Activated T-cell treated with anti-CD3 and anti-CD28 coated beads, Interleukin-2, amount 50 U/mL, for 24 hours (primary cell): ENCODE data around the gene NEK10.

Source experiments
- DNase-seq: peaks from one replicate; pipeline ENCODE4 v3.0.0-alpha.2; 2020
- H3K27ac Mint-ChIP-seq: 2 replicates; pipeline ENCODE4 v1.8.0; 2020; ENCODE audit warnings: mild to moderate bottlenecking, mixed read lengths
- H3K27me3 Mint-ChIP-seq: 2 replicates; pipeline ENCODE4 v1.8.0; 2020; ENCODE audit warnings: mixed read lengths
- H3K36me3 Mint-ChIP-seq: 2 replicates; pipeline ENCODE4 v1.8.0; 2020; ENCODE audit warnings: low read depth, mixed read lengths
- H3K4me1 Mint-ChIP-seq: 2 replicates; pipeline ENCODE4 v1.8.0; 2020; ENCODE audit warnings: low read depth, mixed read lengths
- H3K4me3 Mint-ChIP-seq: 2 replicates; pipeline ENCODE4 v1.8.0; 2020; ENCODE audit warnings: mild to moderate bottlenecking, moderate library complexity, mixed read lengths
- H3K9me3 Mint-ChIP-seq: 2 replicates; pipeline ENCODE4 v1.8.0; 2020; ENCODE audit warnings: mixed read lengths

The NEK10 gene

DNA sequence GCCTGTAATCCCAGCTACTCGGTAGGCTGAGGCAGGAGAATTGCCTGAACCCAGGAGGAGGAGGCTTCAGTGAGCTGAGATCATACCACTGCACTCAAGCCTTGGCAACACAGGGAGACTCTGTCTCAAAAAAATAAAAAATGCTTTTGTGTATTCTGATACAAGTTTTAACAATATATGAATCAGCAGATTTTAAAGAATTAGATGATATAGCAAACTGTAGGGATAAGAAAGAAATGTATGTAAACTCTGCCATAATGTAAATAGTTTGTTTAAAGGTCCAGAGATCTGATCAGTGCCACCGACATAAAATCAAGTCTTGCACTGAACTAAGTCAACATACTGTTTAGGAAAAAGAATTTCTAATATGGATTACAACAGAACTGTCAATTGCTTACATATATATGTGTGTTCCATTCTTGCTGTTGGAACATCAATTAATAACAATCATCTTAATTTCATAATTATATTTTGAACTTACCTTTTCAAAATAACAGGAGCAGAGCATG, 208.3 kb downstream of the NEK10 start:
- no peak for DNase-seq
- no peak overlapping the region for H3K27ac Mint-ChIP-seq
- no peaks in the 10 kb centered on the region for H3K36me3 Mint-ChIP-seq
- no peak overlapping the region for H3K4me3 Mint-ChIP-seq
- H3K4me1 Mint-ChIP-seq: no peaks in the 10 kb centered on the region
- H3K9me3 Mint-ChIP-seq: no peaks in the 10 kb centered on the region
- H3K27me3 Mint-ChIP-seq: no peaks in the 10 kb centered on the region

DNA sequence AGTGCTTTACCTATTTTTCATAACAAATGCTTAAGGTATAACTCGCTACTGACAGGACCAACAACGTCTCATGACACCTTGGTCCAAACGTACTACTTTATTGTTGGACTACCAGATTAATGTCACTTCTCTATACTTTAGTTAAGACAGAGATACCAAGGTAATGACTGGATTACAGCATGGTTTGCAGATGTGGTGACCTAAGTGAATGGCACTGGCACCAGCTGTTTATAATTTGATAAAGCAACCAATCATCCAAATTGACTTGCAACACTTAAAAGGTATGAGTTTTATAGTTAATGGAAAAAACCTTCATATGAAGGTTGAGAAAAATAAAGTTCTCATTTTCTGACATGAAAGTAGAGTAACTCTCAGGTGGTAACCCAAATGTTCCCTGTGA, 209.0 kb downstream of the NEK10 start:
- Mint-ChIP-seq H3K27ac (no peak overlapping the region), H3K9me3 (no peaks in the 10 kb centered on the region), H3K4me1 (no peaks in the 10 kb centered on the region), H3K27me3 (no peaks in the 10 kb centered on the region), H3K4me3 (no peak overlapping the region), H3K36me3 (no peaks in the 10 kb centered on the region)
- no peak for DNase-seq

DNA sequence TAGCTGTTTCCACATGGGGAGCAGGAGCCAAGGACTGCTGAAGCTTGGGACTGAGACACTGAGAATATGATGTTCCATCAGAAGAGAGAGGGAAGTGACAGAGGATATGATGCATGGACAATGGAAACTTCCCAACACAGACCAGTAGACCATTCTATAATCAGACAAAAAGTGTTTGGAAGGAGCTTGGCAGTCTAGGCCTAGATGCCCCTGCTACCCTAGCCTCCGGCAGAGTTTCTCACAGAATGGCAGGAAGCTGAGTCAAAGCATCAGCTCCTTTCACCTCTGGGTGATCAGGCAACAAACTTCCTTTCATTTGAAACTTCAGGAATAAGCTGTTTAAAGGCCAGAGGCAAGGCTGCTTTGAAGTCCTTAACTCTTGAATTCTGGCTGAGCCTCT, 222.0 kb downstream of the NEK10 start:
- H3K4me3 Mint-ChIP-seq: no peak overlapping the region
- no peaks in the 10 kb centered on the region for H3K36me3 Mint-ChIP-seq
- H3K27ac Mint-ChIP-seq: no peak overlapping the region
- H3K27me3 Mint-ChIP-seq: peaks cover 5% of the 10 kb centered on the region
- DNase-seq: no peak
- H3K4me1 Mint-ChIP-seq: no peaks in the 10 kb centered on the region
- no peaks in the 10 kb centered on the region for H3K9me3 Mint-ChIP-seq

DNA sequence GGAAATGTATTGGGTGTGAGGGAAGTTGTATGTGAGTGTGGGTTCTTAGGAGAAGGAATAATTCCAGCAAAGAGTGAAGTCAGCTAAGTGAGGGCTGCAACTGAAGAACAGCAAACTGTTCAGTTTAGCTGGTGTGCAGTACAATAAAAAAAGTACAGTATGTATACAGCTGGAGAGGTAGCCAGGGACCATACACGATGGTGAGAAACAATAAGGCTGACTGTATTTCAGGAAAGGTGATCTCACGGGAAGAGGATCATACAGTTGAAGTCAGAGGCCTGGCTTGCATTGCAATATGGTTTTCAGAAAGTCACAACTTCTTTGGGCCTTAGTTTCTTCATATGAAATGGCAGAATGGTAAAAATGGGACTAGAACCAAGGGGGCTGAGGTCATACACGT, 222.4 kb downstream of the NEK10 start:
- no peak overlapping the region for H3K4me3 Mint-ChIP-seq
- no peaks in the 10 kb centered on the region for H3K4me1 Mint-ChIP-seq
- DNase-seq: no peak
- no peak overlapping the region for H3K27ac Mint-ChIP-seq
- H3K36me3 Mint-ChIP-seq: no peaks in the 10 kb centered on the region
- peaks cover 2% of the 10 kb centered on the region for H3K9me3 Mint-ChIP-seq
- H3K27me3 Mint-ChIP-seq: peaks cover 4% of the 10 kb centered on the region

DNA sequence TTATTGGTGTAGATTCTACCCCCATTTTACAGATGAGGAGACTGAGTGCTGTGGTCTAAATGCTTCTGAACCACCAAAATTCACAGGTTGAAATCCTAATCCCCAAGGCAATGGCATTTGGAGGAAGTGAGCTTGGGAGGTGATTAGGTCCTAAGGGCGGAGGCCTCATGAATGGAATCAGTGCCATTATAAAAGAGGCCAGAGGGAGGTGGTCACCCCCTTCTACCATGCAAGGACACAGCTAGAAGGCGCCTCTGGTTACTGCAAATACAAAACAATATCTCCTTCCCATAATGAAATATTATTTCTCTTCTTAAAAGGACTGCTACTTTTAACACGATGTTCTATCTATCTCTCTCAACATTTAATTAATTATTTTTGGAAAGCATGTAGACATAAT, 223.5 kb downstream of the NEK10 start:
- Mint-ChIP-seq H3K36me3 (no peaks in the 10 kb centered on the region), H3K27ac (no peak overlapping the region), H3K4me3 (no peak overlapping the region), H3K4me1 (no peaks in the 10 kb centered on the region), H3K27me3 (no peaks in the 10 kb centered on the region), H3K9me3 (peaks cover 8% of the 10 kb centered on the region)
- no peak for DNase-seq

DNA sequence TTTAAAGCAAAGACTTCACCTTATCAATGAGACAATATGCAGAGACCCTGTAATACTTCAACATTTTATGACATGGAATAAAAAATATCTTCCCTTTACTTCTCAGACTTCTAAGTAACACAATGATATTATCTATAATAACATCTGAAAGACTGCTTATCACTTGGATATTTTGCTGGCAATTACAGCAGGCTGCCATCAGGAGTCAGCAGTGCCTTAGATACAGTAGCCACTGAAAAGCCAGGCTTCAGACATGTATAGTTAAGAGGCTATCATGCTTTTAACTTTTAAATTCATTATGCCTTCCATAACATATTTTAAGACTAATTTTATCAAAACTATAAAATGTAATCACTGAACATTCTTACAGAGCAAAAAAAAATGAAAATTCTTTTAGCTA, 227.5 kb downstream of the NEK10 start:
- no peaks in the 10 kb centered on the region for H3K36me3 Mint-ChIP-seq
- H3K27ac Mint-ChIP-seq: no peak overlapping the region
- DNase-seq: no peak
- no peak overlapping the region for H3K4me3 Mint-ChIP-seq
- H3K27me3 Mint-ChIP-seq: no peaks in the 10 kb centered on the region
- H3K9me3 Mint-ChIP-seq: peaks cover 8% of the 10 kb centered on the region
- no peaks in the 10 kb centered on the region for H3K4me1 Mint-ChIP-seq

DNA sequence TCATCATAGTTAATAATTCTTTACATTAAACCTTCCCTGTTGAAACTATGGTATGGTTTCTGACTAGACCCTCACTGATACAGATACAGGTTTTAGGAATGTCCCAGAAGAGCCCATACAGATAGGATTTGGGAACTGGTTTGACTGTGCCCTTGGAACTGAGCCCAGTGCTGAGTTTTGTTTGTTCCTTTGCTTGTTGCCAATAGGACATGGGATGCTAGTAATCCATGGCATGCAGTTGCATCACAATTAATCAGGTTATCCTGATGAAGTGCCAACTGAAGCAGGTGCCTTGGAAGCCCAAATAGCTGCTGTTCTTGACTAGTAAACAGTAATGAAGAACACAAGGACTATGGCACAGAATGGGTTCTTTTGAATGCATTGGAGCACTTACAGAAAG, 230.6 kb downstream of the NEK10 start:
- H3K4me1 Mint-ChIP-seq: no peaks in the 10 kb centered on the region
- no peak overlapping the region for H3K27ac Mint-ChIP-seq
- H3K36me3 Mint-ChIP-seq: no peaks in the 10 kb centered on the region
- no peak for DNase-seq
- peaks cover 8% of the 10 kb centered on the region for H3K9me3 Mint-ChIP-seq
- peaks cover 3% of the 10 kb centered on the region for H3K27me3 Mint-ChIP-seq
- no peak overlapping the region for H3K4me3 Mint-ChIP-seq

DNA sequence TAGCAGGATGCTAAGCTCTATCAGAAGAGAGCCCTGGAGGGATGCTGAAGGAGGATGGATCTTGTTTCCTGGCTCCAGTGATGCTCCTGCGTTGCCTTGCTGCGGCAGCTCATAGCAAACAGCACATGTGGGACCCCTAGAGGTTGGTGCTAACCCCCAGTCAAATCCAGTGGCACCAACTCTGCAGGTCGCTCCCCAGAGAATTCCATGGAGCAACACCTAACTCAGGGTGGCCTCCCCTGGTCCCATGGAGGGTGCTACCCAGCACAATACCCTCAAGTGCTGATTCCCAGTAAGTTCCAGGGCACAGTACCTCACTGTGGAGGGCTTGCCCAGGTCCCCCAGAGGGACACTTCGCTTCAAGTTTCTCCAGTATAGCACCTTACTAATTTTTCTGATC, 231.2 kb downstream of the NEK10 start:
- Mint-ChIP-seq H3K36me3 (no peaks in the 10 kb centered on the region), H3K4me1 (no peaks in the 10 kb centered on the region)

DNA sequence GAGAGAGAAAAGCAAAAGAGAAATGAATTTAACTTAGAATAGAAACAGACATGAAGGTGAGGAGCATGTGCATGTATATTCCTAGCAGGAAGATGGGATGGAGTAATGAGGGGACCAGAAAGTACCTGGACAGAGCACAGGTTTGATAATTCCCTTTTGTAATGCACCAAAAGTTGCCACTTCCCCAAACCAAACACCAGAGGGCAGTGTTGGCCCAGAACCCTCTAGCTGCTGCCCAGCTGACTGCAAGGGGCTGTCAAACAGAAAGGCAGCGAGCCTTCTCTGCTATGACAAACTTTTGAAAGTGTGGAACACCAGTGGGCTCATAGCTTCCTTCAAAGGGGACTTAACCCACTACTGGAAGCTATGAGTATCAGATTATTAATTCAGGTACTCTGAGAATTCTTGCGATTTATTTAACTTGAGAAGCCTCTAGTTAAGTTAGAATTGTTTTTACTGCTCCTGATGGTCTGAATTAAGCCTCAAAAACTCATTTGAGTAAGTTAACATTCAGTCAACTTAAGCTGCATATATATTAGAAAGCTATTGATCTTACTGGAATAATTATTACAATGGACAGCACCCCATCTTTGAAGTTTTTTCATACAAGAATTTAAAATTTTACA, 234.9 kb downstream of the NEK10 start:
- H3K4me3 Mint-ChIP-seq: no peak overlapping the region
- peaks cover 3% of the 10 kb centered on the region for H3K27me3 Mint-ChIP-seq
- no peak overlapping the region for H3K27ac Mint-ChIP-seq
- H3K9me3 Mint-ChIP-seq: no peaks in the 10 kb centered on the region
- no peaks in the 10 kb centered on the region for H3K4me1 Mint-ChIP-seq
- H3K36me3 Mint-ChIP-seq: no peaks in the 10 kb centered on the region
- peak; percentile 55 for DNase-seq

More for the DNA sequence above, 231.2 kb downstream of the NEK10 start:
- peaks cover 8% of the 10 kb centered on the region for H3K9me3 Mint-ChIP-seq
- no peak for DNase-seq
- peaks cover 3% of the 10 kb centered on the region for H3K27me3 Mint-ChIP-seq
- H3K27ac Mint-ChIP-seq: no peak overlapping the region
- H3K4me3 Mint-ChIP-seq: no peak overlapping the region

DNA sequence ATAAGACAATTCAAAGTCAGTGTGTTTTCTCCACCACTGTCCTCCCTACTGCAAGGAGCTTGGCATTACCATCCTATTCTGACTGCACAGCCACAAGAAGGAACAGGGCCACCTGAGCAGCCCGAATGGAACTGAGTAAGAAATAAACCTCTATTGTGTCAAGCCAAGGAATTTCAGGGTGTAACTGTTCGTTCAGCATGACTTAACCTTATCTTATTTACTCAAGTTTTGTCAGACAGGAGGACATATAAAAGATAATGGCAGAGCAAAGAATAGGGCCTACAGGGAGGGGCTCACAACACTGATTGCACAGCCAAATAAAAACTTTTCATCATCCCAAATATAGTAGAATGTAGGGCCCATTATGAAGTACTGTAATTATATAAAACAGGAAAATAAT, 236.1 kb downstream of the NEK10 start:
- no peak overlapping the region for H3K4me3 Mint-ChIP-seq
- H3K36me3 Mint-ChIP-seq: no peaks in the 10 kb centered on the region
- peaks cover 3% of the 10 kb centered on the region for H3K27me3 Mint-ChIP-seq
- no peaks in the 10 kb centered on the region for H3K4me1 Mint-ChIP-seq
- DNase-seq: no peak
- H3K9me3 Mint-ChIP-seq: no peaks in the 10 kb centered on the region
- no peak overlapping the region for H3K27ac Mint-ChIP-seq

DNA sequence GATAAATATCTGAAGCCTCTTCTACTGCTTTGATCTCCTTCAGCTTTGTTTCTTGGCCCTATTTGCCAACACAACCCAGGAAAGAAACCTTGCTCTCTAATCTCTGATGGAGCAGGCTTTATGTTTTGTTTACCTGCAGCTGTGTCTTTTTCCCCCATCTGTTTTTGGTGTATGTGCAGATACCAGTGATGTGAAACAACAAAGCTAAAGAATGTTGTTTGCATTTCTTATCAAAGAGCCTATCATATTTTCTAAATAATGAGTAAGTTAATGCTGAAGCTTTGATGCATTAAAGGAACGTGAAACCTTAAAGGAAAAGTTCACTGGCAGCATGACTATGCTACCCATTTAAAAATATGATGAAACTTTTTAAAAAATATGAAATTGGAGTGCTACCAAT, 238.4 kb downstream of the NEK10 start:
- no peak for DNase-seq
- H3K9me3 Mint-ChIP-seq: no peaks in the 10 kb centered on the region
- no peaks in the 10 kb centered on the region for H3K36me3 Mint-ChIP-seq
- no peak overlapping the region for H3K27ac Mint-ChIP-seq
- no peak overlapping the region for H3K4me3 Mint-ChIP-seq
- H3K27me3 Mint-ChIP-seq: peaks cover 2% of the 10 kb centered on the region
- H3K4me1 Mint-ChIP-seq: no peaks in the 10 kb centered on the region

DNA sequence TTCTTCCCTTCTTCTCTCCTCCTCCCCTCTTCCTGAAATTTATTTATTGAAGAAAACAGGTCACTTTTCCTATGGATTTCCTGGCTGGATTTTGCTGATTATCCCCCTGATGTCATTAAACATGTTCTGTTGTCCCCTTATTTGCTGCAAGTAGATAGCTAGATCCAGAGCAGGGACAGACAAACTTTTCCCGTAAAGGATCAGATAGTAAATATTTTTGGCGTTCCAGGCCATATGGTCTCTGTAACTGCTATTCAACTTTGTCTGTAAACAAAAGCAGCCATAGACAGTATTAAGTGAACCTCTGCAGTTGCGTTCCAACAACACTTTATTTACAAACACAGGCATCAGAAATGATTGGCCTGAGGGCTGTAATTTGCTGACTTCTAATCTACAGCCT, 241.3 kb downstream of the NEK10 start:
- Mint-ChIP-seq H3K9me3 (no peaks in the 10 kb centered on the region), H3K36me3 (no peaks in the 10 kb centered on the region), H3K4me1 (no peaks in the 10 kb centered on the region), H3K27me3 (no peaks in the 10 kb centered on the region), H3K27ac (no peak overlapping the region), H3K4me3 (no peak overlapping the region)
- DNase-seq: no peak

DNA sequence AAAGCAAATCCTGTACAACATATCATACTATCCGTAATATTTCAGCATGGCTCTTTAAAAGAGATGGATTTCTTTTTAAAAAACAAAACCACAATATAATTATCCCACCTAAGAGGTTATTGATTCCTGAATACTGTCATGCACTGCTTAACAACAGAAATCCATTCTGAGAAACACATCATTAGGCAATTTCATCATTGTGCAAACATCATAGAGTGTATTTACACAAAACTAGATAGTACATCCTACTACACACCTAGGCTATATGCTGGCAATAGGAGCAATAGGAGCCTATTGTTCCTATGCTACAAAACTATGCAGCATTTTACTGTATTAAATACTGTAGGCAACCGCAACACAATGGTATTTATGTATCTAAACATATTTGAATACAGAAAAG, 242.0 kb downstream of the NEK10 start:
- no peak for DNase-seq
- Mint-ChIP-seq H3K9me3 (no peaks in the 10 kb centered on the region), H3K4me3 (no peak overlapping the region), H3K27ac (no peak overlapping the region), H3K36me3 (no peaks in the 10 kb centered on the region), H3K4me1 (no peaks in the 10 kb centered on the region), H3K27me3 (no peaks in the 10 kb centered on the region)

DNA sequence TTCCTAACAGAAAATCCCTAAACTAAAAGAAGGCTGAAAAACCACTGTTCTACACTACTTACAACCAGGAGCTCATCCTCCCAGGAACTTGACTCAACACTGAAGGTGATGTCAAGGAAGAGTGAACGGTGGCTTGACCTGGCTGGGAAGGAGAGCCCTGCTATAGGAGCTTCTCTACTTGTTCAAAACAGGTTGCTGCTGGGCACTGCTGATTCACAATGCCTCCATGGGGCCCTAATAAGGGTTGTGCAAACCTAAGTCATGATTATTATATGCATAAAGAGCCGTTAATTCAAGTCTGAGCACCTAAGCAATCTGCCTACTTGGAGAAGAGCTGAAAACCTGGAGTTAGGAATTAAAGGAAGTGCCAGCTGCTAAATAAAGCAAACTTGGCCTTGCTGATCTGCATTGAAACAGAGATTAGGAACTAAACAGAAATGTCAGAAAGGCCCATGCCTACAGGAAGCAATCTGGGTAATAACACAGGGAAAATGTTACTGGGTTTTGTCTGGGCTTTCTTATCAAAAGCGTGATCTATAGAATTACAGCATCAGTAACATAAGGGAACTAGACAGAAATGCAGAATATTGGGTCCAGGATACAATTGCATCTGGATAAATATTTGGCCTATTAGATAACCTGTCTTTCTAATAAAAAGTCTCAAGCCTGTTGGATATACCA, 243.2 kb downstream of the NEK10 start:
- DNase-seq: no peak
- H3K27me3 Mint-ChIP-seq: no peaks in the 10 kb centered on the region
- no peaks in the 10 kb centered on the region for H3K4me1 Mint-ChIP-seq
- H3K27ac Mint-ChIP-seq: no peak overlapping the region
- no peak overlapping the region for H3K4me3 Mint-ChIP-seq
- no peaks in the 10 kb centered on the region for H3K9me3 Mint-ChIP-seq
- H3K36me3 Mint-ChIP-seq: no peaks in the 10 kb centered on the region

DNA sequence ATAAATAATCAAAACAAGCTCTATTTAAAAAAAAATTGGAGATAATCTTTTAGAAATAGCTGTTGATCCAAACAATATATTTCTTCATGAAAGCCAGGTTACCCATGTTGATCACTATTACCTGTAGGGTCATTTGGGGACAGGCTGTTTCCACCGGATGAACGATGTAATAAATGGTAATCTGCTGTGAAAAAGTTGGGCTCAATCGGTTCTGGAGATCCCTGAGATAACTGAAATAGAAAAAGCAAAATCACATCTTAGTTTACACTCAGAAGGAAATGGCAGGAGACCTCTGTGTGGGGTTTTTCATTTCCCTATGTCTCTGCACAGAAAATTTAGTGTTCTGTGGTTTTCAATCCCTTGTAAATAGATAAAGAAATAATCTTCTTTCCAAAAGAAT, 249.5 kb downstream of the NEK10 start:
- no peaks in the 10 kb centered on the region for H3K4me1 Mint-ChIP-seq
- H3K9me3 Mint-ChIP-seq: no peaks in the 10 kb centered on the region
- no peak for DNase-seq
- H3K27me3 Mint-ChIP-seq: no peaks in the 10 kb centered on the region
- no peak overlapping the region for H3K27ac Mint-ChIP-seq
- H3K36me3 Mint-ChIP-seq: no peaks in the 10 kb centered on the region
- H3K4me3 Mint-ChIP-seq: no peak overlapping the region
